BE2C (cell line): Measurements from ENCODE around the gene METTL27.
A peak's percentile ranks its signal among the peaks of the same experiment; 100 is the strongest.
"Not testable (repeated sequence)": the region's sequence is repeated elsewhere in the genome, so short reads cannot be mapped to it uniquely, and the experiment has no call there.

Experiments used
- DNase-seq: peaks from one replicate; pipeline ENCODE4 v3.0.0-alpha.2; 2020
- H3K27me3 ChIP-seq: fragments of 250-450 bp; sonication (Bioruptor Pico); 2 replicates; pipeline ENCODE4 v1.5.1; 2020; ENCODE audit warnings: mild to moderate bottlenecking
- H3K36me3 ChIP-seq: fragments of 250-450 bp; sonication (Bioruptor Pico); 2 replicates; pipeline ENCODE4 v1.5.1; 2020; ENCODE audit warnings: mild to moderate bottlenecking
- H3K4me1 ChIP-seq: fragments of 250-450 bp; sonication (Bioruptor Pico); 2 replicates; pipeline ENCODE4 v1.5.1; 2020
- H3K4me3 ChIP-seq: 2 replicates; pipeline ENCODE4 v1.5.1; 2011; ENCODE audit warnings: low read depth, low read length
- H3K9me3 ChIP-seq: fragments of 250-450 bp; sonication (Bioruptor Pico); 2 replicates; pipeline ENCODE4 v1.5.1; 2020
- TF ChIP-seq, protein P1 (sequence below): IDR thresholded peaks from 2 replicates; pipeline ENCODE4 v1.5.1; 2012; ENCODE audit warnings: mild to moderate bottlenecking, low read depth, low read length

METTL27 gene

DNA sequence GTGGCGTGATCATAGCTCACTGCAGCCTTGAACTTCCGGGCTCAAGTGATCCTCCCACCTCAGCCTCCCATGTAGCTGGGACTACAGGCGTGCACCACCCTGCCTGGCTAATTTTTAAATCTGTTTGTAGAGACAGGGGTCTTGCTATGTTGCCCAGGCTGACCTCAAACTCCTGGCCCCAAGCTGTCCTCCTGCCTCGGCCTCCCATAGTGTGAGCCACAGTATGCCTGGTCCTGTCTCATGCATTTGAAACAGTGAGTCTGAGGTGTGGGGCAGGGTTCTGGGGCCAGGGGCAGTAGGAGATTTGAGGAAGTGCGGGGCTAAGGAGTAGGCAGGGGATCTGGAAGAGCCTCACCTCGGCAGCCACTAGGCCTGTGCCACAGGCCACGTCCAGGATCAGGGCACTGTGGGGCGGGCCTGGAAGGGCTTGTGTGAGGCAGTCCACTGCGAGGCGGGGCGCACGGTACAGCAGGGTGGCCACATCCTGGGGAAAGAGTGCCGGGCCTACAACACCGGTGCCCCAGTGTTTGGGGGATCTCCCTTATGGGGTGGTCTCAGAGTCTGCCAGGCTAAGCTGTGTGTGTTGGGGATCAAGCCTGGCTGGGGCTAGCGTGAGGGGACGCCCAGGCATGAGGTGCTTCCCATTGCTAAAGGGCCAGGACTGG, 1.5 kb downstream of the METTL27 start:
- no peak for DNase-seq
- no peaks in the 10 kb centered on the region for H3K4me1 ChIP-seq
- H3K9me3 ChIP-seq, result no peaks in the 10 kb centered on the region
- no peaks in the 10 kb centered on the region for H3K36me3 ChIP-seq
- TF ChIP-seq, protein P1, sequence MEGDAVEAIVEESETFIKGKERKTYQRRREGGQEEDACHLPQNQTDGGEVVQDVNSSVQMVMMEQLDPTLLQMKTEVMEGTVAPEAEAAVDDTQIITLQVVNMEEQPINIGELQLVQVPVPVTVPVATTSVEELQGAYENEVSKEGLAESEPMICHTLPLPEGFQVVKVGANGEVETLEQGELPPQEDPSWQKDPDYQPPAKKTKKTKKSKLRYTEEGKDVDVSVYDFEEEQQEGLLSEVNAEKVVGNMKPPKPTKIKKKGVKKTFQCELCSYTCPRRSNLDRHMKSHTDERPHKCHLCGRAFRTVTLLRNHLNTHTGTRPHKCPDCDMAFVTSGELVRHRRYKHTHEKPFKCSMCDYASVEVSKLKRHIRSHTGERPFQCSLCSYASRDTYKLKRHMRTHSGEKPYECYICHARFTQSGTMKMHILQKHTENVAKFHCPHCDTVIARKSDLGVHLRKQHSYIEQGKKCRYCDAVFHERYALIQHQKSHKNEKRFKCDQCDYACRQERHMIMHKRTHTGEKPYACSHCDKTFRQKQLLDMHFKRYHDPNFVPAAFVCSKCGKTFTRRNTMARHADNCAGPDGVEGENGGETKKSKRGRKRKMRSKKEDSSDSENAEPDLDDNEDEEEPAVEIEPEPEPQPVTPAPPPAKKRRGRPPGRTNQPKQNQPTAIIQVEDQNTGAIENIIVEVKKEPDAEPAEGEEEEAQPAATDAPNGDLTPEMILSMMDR, result no peak
- H3K4me3 ChIP-seq, result no peak overlapping the region
- no peaks in the 10 kb centered on the region for H3K27me3 ChIP-seq

DNA sequence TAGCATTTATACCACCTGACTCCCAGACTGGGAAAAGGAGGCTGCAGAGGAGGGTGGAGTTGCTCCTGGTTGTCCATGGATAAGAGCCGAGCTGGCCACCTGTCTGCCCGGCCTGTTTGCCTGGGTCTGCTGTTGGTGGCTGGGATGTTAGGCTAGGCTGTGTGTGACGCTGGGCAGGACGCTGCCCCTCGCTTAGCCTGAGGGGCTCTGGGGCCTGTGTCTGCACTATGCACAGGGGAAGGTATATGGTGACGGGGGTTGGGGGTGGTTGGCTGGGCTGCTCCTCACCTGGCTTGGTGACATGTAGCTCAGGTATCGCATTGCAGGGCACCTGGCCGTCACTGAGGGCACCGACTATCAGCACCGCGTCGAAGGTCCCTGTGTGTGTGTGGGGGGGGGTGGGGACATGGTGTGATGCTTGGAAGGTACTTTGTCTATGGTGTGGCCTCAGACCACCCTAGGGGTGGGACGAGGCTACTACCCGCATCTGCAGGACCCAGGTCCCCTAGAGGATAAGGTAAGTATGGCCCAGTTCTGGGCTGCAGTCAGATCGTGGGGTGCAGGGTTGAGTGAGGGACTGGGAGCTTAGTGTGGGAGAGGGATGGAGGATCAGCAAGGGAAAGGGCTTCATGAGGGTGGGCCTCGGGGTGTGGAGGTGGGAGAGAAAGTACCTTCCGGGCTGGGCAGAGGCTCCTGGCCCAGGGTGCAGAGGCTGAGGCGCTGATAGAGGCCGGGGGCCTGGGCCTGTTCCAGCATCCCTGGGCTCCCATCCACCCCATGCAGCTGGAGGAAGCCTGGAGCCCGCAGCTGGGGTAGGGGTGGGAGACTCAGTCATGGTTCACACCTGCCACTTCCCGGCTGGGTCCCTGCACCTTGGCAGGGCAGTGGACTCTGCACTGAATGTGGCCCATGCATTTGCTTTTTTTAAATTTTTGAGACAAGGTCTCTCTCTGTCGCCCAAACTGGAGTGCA, 2.3 kb downstream of the METTL27 start:
- no peaks in the 10 kb centered on the region for H3K9me3 ChIP-seq
- TF ChIP-seq, protein P1, result peak; percentile 24
- H3K27me3 ChIP-seq, result no peaks in the 10 kb centered on the region
- H3K36me3 ChIP-seq, result no peaks in the 10 kb centered on the region
- H3K4me1 ChIP-seq, result no peaks in the 10 kb centered on the region
- no peak for DNase-seq
- no peak overlapping the region for H3K4me3 ChIP-seq

DNA sequence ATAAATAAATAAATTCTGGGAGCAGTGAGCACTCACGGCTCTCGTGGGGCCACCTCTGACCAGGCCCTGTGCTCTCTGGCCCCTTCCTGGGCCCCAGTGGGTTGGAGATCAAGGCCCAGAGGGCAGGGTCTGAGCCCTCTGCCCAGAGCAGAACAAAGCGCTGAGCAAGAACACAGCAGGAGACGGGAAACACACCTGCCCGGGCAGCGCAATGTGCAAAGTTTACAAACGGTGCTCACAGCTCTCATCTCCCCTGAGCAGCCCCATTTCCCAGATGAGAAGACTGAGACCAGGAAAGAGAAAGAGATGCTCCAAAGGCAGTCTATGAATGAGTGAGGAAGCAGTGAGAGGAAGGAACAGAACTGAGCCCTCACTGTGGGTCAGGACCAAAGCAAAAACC, 3.0 kb downstream of the METTL27 start:
- TF ChIP-seq, protein P1, result no peak
- H3K27me3 ChIP-seq, result no peaks in the 10 kb centered on the region
- DNase-seq, result no peak
- H3K4me3 ChIP-seq, result no peak overlapping the region
- no peaks in the 10 kb centered on the region for H3K9me3 ChIP-seq
- no peaks in the 10 kb centered on the region for H3K4me1 ChIP-seq
- H3K36me3 ChIP-seq, result no peaks in the 10 kb centered on the region

DNA sequence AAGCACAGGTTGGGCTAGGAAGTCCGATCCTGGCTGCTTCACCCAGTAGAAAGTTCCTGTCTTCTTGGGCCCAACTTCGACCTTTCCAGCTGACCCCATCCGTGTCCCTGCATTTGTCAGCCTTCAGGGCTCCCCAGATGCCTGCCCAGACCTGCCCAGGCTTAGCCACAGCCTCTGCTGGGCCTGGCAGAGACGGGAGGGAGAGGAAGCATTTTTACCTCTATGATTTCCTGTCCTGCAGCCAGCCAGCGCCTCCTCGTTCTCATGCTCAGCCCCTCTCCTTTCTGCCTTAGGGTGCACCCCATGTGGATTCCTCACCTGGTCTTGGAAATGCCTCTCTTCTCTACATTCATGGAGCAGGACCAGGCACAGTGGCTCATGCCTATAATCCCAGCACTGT, 3.7 kb downstream of the METTL27 start:
- DNase-seq, result no peak
- no peaks in the 10 kb centered on the region for H3K4me1 ChIP-seq

DNA sequence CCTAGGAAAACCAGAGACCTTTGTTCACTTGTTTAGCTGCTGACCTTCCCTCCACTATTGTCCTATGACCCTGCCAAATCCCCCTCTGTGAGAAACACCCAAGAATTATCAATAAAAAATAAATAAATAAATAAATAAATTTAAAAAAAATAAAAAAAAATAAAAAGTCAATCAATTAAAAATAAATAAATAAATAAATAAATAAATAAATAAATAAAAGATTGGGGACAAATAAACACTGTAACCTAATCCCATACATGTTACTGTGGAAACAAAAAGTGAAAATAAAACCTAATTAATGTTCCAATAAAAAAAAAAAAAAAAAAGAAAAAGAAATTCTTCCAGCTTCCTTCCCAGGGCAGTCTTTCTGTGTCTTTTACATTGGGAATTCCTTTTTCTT, 5.1 kb downstream of the METTL27 start:
- not testable (repeated sequence) for H3K4me1 ChIP-seq

More for the DNA sequence above, 3.7 kb downstream of the METTL27 start:
- Histone ChIP-seq H3K4me3 (no peak overlapping the region), H3K9me3 (no peaks in the 10 kb centered on the region), H3K36me3 (no peaks in the 10 kb centered on the region), H3K27me3 (no peaks in the 10 kb centered on the region)
- TF ChIP-seq, protein P1, result no peak

DNA sequence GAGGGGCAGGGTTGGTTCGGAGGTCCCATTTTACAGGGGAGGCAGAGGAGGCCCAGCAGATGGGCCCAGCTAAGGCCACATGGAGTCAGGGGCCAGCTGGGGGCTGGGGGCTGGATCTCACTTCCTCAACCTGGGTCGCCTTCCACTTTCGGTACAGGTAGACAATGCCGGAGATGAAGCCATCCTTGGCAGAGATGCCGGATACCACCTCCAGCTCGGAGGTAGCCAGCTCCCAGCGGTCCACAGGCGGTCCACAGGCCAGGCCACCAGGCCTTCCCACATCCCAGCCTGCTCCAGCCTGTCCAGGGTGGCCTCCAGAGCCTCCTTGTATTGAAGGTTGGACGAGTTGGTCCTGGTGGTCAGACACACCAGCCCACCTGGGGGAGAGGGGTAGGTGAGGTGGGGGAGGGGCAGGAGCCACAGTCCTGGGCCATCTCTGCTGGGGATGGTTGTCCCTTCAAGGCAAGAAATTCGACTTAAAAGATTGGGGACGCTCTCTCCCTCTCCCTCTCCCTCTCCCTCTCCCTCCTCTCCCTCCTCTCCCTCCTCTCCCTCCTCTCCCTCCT, 7.6 kb downstream of the METTL27 start:
- Histone ChIP-seq H3K27me3 (no peaks in the 10 kb centered on the region), H3K36me3 (no peaks in the 10 kb centered on the region), H3K4me3 (no peak overlapping the region), H3K9me3 (no peaks in the 10 kb centered on the region), H3K4me1 (peaks cover 18% of the 10 kb centered on the region)
- TF ChIP-seq, protein P1, result no peak
- DNase-seq, result no peak

More for the DNA sequence above, 5.1 kb downstream of the METTL27 start:
- H3K9me3 ChIP-seq, H3K27me3 ChIP-seq, DNase-seq, H3K36me3 ChIP-seq, H3K4me3 ChIP-seq: not testable (repeated sequence)
